IMR-90 (cell line): Measurements from ENCODE around the gene RNF103. TPM values are rescaled to one million over a fixed set of nuclear protein-coding genes. Genes with fewer than 3 reads are reported as not detected.

Experiments
- ATAC-seq: fragments of 200-7000 bp; cut with Tn5 transposase; 2 replicates; pipeline ENCODE4 v1.9.1; 2020; ENCODE audit warnings: low read depth, mild to moderate bottlenecking, moderate library complexity
- BruUV-seq: library from RNA; stranded (reverse); fragments of 400-500 nt; replicated peaks from 2 replicates; lab custom pipeline; 2021; lab: Mats Ljungman, UMichigan
- CTCF ChIA-PET: fragments of 300-600 bp; formaldehyde crosslinking; extraction: SDS; loops from one replicate; lab custom pipeline; 2021; ENCODE audit warnings: antibody characterized with exemption; lab: Yijun Ruan, JAX
- POLR2A ChIA-PET: fragments of 300-600 bp; sonication (Branson Sonifier 250); formaldehyde crosslinking; loops from one replicate; lab custom pipeline; 2022; ENCODE audit warnings: antibody characterized with exemption; ENCODE audit not compliant: unreplicated experiment; lab: Charles Lee
- DNase-seq: peaks from one replicate; pipeline ENCODE4 v3.0.0; 2013
- H2AFZ ChIP-seq: replicated peaks from 2 replicates; pipeline ENCODE3; 2013; ENCODE audit warnings: low read length, mild to moderate bottlenecking; ENCODE audit not compliant: poor library complexity
- H2AK5ac ChIP-seq: 2 replicates; pipeline ENCODE4 v1.6.1; 2013; ENCODE audit warnings: low read depth, low read length, inconsistent platforms
- H2AK9ac ChIP-seq: replicated peaks from 2 replicates; pipeline ENCODE3; 2013; ENCODE audit warnings: mild to moderate bottlenecking, low read depth, low read length, moderate library complexity; ENCODE audit not compliant: poor library complexity
- H2BK120ac ChIP-seq: 2 replicates; pipeline ENCODE4 v1.6.1; 2013; ENCODE audit warnings: low read depth, low read length, inconsistent platforms
- H2BK15ac ChIP-seq: 3 replicates; pipeline ENCODE4 v1.6.1; 2013; ENCODE audit warnings: low read depth, low read length, inconsistent platforms
- H2BK20ac ChIP-seq: 2 replicates; pipeline ENCODE4 v1.6.1; 2013; ENCODE audit warnings: low read depth, mild to moderate bottlenecking, inconsistent platforms, low read length, moderate library complexity
- H2BK5ac ChIP-seq: 2 replicates; pipeline ENCODE4 v1.6.1; 2013; ENCODE audit warnings: mild to moderate bottlenecking, low read depth, low read length, inconsistent platforms; ENCODE audit not compliant: poor library complexity, severe bottlenecking
- H3K14ac ChIP-seq: replicated peaks from 2 replicates; pipeline ENCODE4 v1.6.1; 2013; ENCODE audit warnings: low read depth, low read length, inconsistent platforms
- H3K18ac ChIP-seq: 2 replicates; pipeline ENCODE4 v1.6.1; 2013; ENCODE audit warnings: low read depth, low read length, control low read depth
- H3K23ac ChIP-seq: 2 replicates; pipeline ENCODE4 v1.6.1; 2013; ENCODE audit warnings: low read depth, low read length, inconsistent platforms
- H3K27ac ChIP-seq: 2 replicates; pipeline ENCODE4 v1.5.1; 2013; ENCODE audit warnings: mild to moderate bottlenecking, control low read depth, low read length; ENCODE audit not compliant: insufficient read depth
- H3K27me3 ChIP-seq: 2 replicates; pipeline ENCODE4 v1.6.1; 2013; ENCODE audit warnings: low read length; ENCODE audit not compliant: control insufficient read depth, insufficient read depth
- H3K36me3 ChIP-seq: 2 replicates; pipeline ENCODE4 v1.6.1; 2013; ENCODE audit warnings: low read length, mixed read lengths; ENCODE audit not compliant: control insufficient read depth, insufficient read depth
- H3K4ac ChIP-seq: 2 replicates; pipeline ENCODE4 v1.6.1; 2013; ENCODE audit warnings: low read depth, low read length, inconsistent platforms
- H3K4me1 ChIP-seq: 2 replicates; pipeline ENCODE4 v1.6.1; 2013; ENCODE audit warnings: low read length, mixed read lengths; ENCODE audit not compliant: control insufficient read depth, insufficient read depth
- H3K4me2 ChIP-seq: 2 replicates; pipeline ENCODE4 v1.6.1; 2013; ENCODE audit warnings: low read depth, mild to moderate bottlenecking, control low read depth, low read length, moderate library complexity
- H3K4me3 ChIP-seq: 2 replicates; pipeline ENCODE4 v1.5.1; 2013; ENCODE audit warnings: low read depth, mild to moderate bottlenecking, control low read depth, low read length, moderate library complexity; ENCODE audit not compliant: insufficient read depth
- H3K56ac ChIP-seq: 2 replicates; pipeline ENCODE4 v1.6.1; 2013; ENCODE audit warnings: low read length, inconsistent platforms; ENCODE audit not compliant: insufficient read depth; ENCODE audit errors: extremely low read depth
- H3K79me1 ChIP-seq, 2 experiments: 2 replicates each; pipeline ENCODE4 v1.6.1; 2013; ENCODE audit warnings: low read length in 2 of 2, inconsistent platforms in 1 of 2, low read depth in 1 of 2
- H3K9ac ChIP-seq: 2 replicates; pipeline ENCODE4 v1.6.1; 2013; ENCODE audit warnings: low read depth, low read length, control low read depth
- H3K9me1 ChIP-seq: 2 replicates; pipeline ENCODE4 v1.6.1; 2013; ENCODE audit warnings: low read length, inconsistent platforms; ENCODE audit not compliant: insufficient read depth
- H3K9me3 ChIP-seq: 2 replicates; pipeline ENCODE4 v1.6.1; 2013; ENCODE audit warnings: low read length; ENCODE audit not compliant: control insufficient read depth, insufficient read depth
- H4K20me1 ChIP-seq: 2 replicates; pipeline ENCODE4 v1.6.1; 2013; ENCODE audit warnings: low read length, inconsistent platforms; ENCODE audit not compliant: insufficient read depth
- H4K5ac ChIP-seq: 2 replicates; pipeline ENCODE4 v1.6.1; 2013; ENCODE audit warnings: mild to moderate bottlenecking, low read depth, low read length, control low read depth
- H4K8ac ChIP-seq, 2 experiments: 2 replicates each; pipeline ENCODE4 v1.6.1; 2013; ENCODE audit warnings: low read depth in 2 of 2, low read length in 2 of 2, control low read depth in 1 of 2, inconsistent platforms in 1 of 2
- H4K91ac ChIP-seq: 2 replicates; pipeline ENCODE4 v1.6.1; 2013; ENCODE audit warnings: low read depth, low read length, inconsistent platforms; ENCODE audit not compliant: insufficient read depth
- BHLHE40 ChIP-seq: fragments of 150-350 bp; IDR thresholded peaks from 2 replicates; pipeline ENCODE4 v1.6.1; 2016; ENCODE audit warnings: mild to moderate bottlenecking, low read depth, low read length
- CEBPB ChIP-seq: IDR thresholded peaks from 2 replicates; pipeline ENCODE4 v1.6.1; 2012; ENCODE audit warnings: low read depth, low read length, improper control_type of control experiment
- CHD1 ChIP-seq: IDR thresholded peaks from 2 replicates; pipeline ENCODE4 v1.6.1; 2012; ENCODE audit warnings: low read depth, low read length, improper control_type of control experiment
- MAZ ChIP-seq: IDR thresholded peaks from 2 replicates; pipeline ENCODE4 v1.6.1; 2012; ENCODE audit warnings: low read depth, mild to moderate bottlenecking, low read length, improper control_type of control experiment, moderate library complexity, borderline replicate concordance
- SMC3 ChIP-seq: fragments of 150-350 bp; IDR thresholded peaks from 2 replicates; pipeline ENCODE4 v1.6.1; 2016; ENCODE audit warnings: low read depth, mild to moderate bottlenecking, antibody characterized with exemption, low read length, moderate library complexity
- dilution Hi-C: fragments of 300-500 bp; cut with HindIII; formaldehyde crosslinking; loops from one replicate; pipeline ENCODE4 v1.14.3; 2018; ENCODE audit warnings: low sequenced_read_pairs; ENCODE audit not compliant: unreplicated experiment
- in situ Hi-C: fragments of 300-500 bp; cut with MboI; formaldehyde crosslinking; loops from 3 replicates; pipeline ENCODE4 v1.14.3; 2019; ENCODE audit warnings: low sequenced_read_pairs, inconsistent platforms, mixed read lengths
- intact Hi-C: fragments of 100-400 bp; cut with micrococcal nuclease; formaldehyde crosslinking; loops from 2 replicates; pipeline ENCODE4 v1.10.0; 2022
- polyA plus RNA-seq, 3 experiments: library from polyadenylated mRNA; depleted of rRNA; stranded (reverse); fragments of >200 nt; gene quantifications; 2 replicates each; pipeline ENCODE4 v1.2.3, GENCODE V29; 2012; ENCODE audit warnings: low replicate concordance in 1 of 3
- total RNA-seq: library from RNA; depleted of rRNA; stranded (reverse); fragments of >200 nt; gene quantifications from 2 replicates; pipeline ENCODE4 v1.2.3, GENCODE V29; 2012

RNF103 gene
- total and polyA plus RNA-seq, 2 of the 4 experiments (the other 2 are of a cell fraction), result 5.6 to 7.2 TPM

- H3K9me3 ChIP-seq, result no peaks in the 10 kb centered on the region
- no peaks in the 10 kb centered on the region for H4K20me1 ChIP-seq
- no peak overlapping the region for H2AFZ ChIP-seq
- H3K18ac ChIP-seq, result no peak overlapping the region
- no peak overlapping the region for H3K4me3 ChIP-seq
- no peak overlapping the region for H2AK5ac ChIP-seq
- ATAC-seq (no peak), DNase-seq (no peak)
- ChIA-PET POLR2A (no interaction called here), CTCF (no interaction called here)
- peaks cover 4 to 8% of the 10 kb centered on the region in 2 experiments; a peak in 3 of 4 replicates for H3K79me1 ChIP-seq
- no peaks in the 10 kb centered on the region for H3K4me1 ChIP-seq
- H3K27ac ChIP-seq, result no peak overlapping the region
- BruUV-seq, result no TSS peak
- H4K91ac ChIP-seq, result no peak overlapping the region
- in situ Hi-C loops (no loop called here), dilution Hi-C loops (no loop called here), intact Hi-C loops (no loop called here)
- peaks cover 7% of the 10 kb centered on the region for H3K36me3 ChIP-seq
- no peak overlapping the region for H2BK15ac ChIP-seq
- no peak overlapping the region for H2BK20ac ChIP-seq
- H4K8ac ChIP-seq, result no peak overlapping the region
- no peak overlapping the region for H2BK120ac ChIP-seq
- no peak overlapping the region for H3K4ac ChIP-seq
- H3K9ac ChIP-seq, result no peak overlapping the region
- H3K9me1 ChIP-seq, result no peaks in the 10 kb centered on the region; the same call in 1 of the 2 replicates
- no peak overlapping the region for H3K23ac ChIP-seq
- no peak overlapping the region for H3K14ac ChIP-seq
- no peaks in the 10 kb centered on the region for H3K27me3 ChIP-seq
- TF ChIP-seq BHLHE40 (no peak), CHD1 (no peak), CEBPB (no peak), SMC3 (no peak), MAZ (no peak)
- no peak overlapping the region for H2BK5ac ChIP-seq
- no peak overlapping the region for H2AK9ac ChIP-seq
- no peak overlapping the region for H3K56ac ChIP-seq
- H3K4me2 ChIP-seq, result no peak overlapping the region
- no peak overlapping the region for H4K5ac ChIP-seq
Measured at GRCh38 chr2:86615596-86615995, 8.1 kb downstream of the RNF103 start.
